GM18508 (cell line): ENCODE results near the gene PAX1.

Experiments used
- ATAC-seq: cut with Tn5 transposase; IDR thresholded peaks from one replicate; pipeline ENCODE4 v1.9.1; 2021; ENCODE audit warnings: moderate number of reproducible peaks; ENCODE audit not compliant: insufficient read depth, unreplicated experiment

The PAX1 gene

GRCh38 chr20:21702553-21703470 lies 2.7 kb upstream of the PAX1 start:
- ATAC-seq, result no peak

DNA sequence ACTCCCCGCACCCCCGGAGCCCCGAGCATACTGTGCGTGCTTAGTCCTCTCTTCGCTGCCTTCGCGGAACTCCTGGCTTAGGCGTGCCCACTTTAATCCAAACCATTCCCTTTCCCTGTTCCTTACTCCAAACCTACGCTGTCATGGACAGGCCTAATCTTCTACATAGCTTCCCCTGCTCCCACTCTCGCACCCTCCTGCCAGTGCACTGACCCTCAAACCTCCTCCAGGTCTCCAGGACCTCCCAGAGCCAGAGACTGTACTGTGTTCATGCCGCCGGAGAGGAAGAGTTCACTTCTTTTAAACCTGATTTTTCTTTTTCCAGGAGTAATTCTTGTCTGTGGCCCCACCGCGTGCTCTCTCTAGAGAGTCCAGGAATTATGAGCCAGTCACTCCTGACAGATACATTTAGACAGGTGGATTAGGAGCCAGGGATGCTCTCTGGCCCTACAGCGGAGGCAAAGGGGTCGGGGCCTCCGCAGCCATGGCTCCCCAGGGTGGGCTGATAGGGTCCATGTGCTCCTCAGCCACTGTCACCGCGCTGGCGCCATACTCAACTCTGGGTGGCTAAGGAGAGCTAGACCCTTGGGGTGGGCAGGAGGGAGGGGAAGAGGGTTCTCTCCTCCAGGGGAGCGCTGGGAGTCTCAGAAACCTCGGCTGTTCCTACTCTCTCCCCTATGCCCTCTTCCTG lies 1.6 kb upstream of the PAX1 start:
- no peak for ATAC-seq

DNA sequence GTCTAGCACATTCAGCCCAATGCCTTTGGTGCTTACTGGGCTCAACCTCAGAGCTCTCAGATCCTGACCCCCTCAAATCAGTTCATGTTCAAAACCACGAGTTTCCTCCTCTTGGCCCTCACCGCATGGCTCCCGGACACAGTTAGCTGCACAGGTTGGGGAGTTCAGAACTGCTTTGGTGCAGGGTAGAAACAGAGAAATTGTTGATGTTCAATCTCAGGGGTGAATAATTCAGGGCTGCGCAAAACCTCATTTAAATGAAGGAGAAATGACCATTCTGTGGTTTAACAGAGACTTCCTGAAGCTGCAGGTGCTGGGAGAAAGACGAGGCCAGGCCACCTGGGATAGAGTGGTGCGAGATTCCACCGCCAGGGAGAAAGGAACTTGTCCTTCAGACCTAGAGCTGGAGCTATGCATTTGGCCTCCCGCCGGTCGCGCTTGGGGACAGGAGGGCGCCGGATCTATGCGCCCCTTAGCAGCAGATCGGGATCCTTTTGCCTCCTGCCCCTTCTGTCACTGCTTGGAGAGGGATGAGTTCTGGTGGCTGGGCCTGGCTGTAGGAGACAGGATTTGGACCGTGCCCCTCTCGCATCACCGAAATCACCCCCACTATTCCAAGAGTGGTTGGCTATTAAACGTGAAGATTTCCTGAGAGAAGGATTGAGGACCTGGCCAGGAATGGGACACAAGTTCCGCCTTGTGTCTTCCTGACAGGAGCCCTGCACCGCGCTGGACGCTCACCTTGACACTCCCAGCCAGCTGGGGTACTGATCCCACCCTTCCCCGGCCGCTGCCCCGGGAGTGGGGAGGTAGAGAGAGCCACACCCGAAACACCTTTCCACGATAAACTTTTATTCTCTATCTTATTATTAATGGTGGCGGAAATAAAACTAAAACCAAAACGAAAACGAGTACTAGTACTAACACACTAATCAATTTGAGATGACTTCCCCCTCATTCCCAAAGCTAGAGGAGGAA lies 767 bp upstream of the PAX1 start:
- no peak for ATAC-seq

DNA sequence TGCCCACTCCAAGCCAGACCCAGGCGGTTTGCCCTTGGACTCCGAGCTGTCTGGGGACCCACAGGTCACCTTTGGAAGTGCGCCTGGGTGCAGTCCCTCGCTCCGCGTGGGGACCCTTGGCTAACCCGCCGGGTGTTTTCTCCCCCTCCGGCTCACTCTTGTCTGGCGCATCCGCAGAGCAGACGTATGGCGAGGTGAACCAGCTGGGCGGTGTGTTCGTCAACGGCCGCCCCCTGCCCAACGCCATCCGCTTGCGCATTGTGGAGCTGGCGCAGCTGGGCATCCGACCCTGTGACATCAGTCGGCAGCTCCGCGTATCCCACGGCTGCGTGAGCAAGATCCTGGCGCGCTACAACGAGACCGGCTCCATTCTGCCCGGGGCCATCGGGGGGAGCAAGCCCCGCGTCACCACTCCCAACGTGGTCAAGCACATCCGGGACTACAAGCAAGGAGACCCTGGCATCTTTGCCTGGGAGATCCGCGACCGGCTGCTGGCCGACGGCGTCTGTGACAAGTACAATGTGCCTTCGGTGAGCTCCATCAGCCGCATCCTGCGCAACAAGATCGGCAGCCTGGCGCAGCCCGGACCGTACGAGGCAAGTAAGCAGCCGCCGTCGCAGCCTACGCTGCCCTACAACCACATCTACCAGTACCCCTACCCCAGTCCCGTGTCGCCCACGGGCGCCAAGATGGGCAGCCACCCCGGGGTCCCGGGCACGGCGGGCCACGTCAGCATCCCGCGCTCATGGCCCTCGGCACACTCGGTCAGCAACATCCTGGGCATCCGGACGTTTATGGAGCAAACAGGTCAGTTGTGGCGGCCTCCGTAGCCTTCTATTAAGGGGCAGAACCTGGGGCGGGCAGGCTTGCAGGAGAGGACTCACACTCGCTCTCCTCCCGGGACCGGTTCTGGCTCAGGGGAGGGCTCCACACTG lies 1.1 kb downstream of the PAX1 start:
- ATAC-seq, result no peak

DNA sequence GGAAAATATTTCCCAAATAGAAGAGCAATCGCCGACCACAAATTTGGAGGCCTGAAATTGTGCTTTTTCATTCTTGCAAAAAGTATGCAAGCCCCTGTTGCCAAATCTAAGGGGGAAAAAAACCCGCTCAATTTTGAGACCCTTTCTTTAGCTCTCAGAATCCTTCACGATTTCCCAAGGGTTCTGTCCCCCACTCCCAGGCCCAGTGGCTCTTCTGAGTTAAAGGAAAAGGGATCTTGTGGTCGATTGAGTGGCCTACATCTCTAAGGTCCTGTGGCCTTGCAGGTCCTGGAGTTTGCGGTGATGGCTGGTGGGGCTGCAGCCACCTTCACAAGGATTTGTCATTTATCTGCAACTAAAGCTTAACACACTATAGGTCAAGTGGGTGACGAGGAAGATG lies 1.8 kb downstream of the PAX1 start:
- ATAC-seq, result no peak

DNA sequence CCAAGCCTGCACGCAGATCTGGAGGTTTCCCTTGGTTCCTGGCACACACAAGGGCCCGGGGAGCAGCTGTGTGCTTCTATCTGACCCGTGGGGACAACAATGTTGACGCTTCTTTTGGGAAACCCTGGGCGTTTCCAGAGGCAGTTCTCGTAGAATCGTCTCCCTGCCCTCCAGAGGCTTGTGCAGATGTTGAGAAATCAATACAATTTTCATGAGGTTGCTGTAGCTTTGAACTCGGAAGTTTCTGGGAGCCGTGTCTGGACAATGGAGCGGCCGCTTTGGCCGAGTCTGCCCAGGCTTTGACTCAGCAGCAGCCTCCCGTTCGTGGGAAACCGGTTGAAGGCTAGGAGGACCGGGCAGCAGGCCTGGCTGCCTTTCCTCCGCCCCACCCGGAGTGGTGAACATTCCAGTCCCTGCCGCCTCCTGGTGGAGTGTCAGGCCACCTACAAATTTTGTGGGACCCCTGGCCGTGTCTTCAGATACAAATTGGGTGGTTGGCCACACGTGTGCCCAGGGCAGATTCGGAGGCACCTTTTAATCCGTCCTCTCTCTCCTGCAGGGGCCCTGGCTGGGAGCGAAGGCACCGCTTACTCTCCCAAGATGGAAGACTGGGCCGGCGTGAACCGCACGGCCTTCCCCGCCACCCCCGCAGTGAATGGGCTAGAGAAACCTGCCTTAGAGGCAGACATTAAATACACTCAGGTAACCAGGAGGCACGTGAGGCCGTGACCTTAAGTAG lies 2.7 kb downstream of the PAX1 start:
- no peak for ATAC-seq

- ATAC-seq, result no peak
Observed at GRCh38 chr20:21708738-21709534, 3.5 kb downstream of the PAX1 start.

DNA sequence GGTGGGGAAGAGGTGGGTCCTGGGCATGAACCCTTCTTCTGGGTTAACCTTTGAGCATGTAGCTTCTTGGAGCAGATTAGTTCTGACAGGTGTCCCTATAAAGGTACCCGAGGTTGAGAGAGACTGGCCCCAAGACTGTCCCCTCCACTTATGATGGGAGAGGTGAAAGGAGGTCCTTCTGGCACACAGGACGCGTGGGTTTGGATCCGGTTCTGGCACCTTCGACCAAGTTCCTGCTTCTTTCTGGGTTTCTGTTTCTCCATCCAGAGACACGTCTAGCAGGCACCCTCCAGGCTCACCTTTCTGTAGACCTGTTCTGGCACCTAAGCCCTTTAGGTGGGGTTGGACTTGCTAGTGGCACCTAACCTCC lies 4.1 kb downstream of the PAX1 start:
- no peak for ATAC-seq

GRCh38 chr20:21710341-21710740 lies 4.9 kb downstream of the PAX1 start:
- ATAC-seq, result no peak

- ATAC-seq, result no peak
Observed at GRCh38 chr20:21710863-21711431, 5.5 kb downstream of the PAX1 start.

GRCh38 chr20:21712443-21713059 lies 7.1 kb downstream of the PAX1 start:
- ATAC-seq, result no peak

GRCh38 chr20:21713470-21713869 lies 8.0 kb downstream of the PAX1 start:
- ATAC-seq, result no peak

- ATAC-seq, result no peak
Observed at GRCh38 chr20:21713901-21714296, 8.4 kb downstream of the PAX1 start.

- ATAC-seq, result no peak
Observed at GRCh38 chr20:21714297-21715192, 9.1 kb downstream of the PAX1 start.

GRCh38 chr20:21715193-21715881 lies 9.9 kb downstream of the PAX1 start:
- no peak for ATAC-seq
